Choroid plexus epithelial cell (primary cell): ENCODE results near the gene GGPS1.
A peak's percentile ranks its signal among the peaks of the same experiment; 100 is the strongest.
"Not testable (repeated sequence)": the region's sequence is repeated elsewhere in the genome, so short reads cannot be mapped to it uniquely, and the experiment has no call there.

ENCODE experiments used
- DNase-seq: peaks from one replicate; pipeline ENCODE4 v3.0.0-alpha.2; 2010; ENCODE audit warnings: low read depth
- H3K4me3 ChIP-seq: 2 replicates; pipeline ENCODE4 v1.5.1; 2011; ENCODE audit warnings: low read depth, mild to moderate bottlenecking, control low read depth, low read length, moderate library complexity
- CTCF ChIP-seq: conservative IDR thresholded peaks from 2 replicates; pipeline ENCODE4 v1.5.1; 2011; ENCODE audit warnings: low read depth, mild to moderate bottlenecking, control low read depth, inconsistent platforms, low read length, moderate library complexity

GGPS1 gene

GRCh38 chr1:235375919-235376605 is 47.7 kb downstream of the GGPS1 start:
- TF ChIP-seq CTCF: no peak
- no peak overlapping the region for H3K4me3 ChIP-seq
- DNase-seq: no peak

GRCh38 chr1:235378134-235378735 is 49.9 kb downstream of the GGPS1 start:
- H3K4me3 ChIP-seq, DNase-seq: not testable (repeated sequence)

- DNase-seq, H3K4me3 ChIP-seq: not testable (repeated sequence)
Observed at GRCh38 chr1:235381955-235382739, 53.8 kb downstream of the GGPS1 start.

- not testable (repeated sequence) for H3K4me3 ChIP-seq, DNase-seq
Observed at GRCh38 chr1:235385633-235386032, 57.3 kb downstream of the GGPS1 start.

GRCh38 chr1:235391874-235392273 is 63.5 kb downstream of the GGPS1 start:
- peak; percentile 19 for DNase-seq
- no peak for TF ChIP-seq CTCF
- no peak overlapping the region for H3K4me3 ChIP-seq
